HCT116 (cell line): ENCODE results near the gene ATXN1. TPM values are rescaled to one million over a fixed set of nuclear protein-coding genes. Genes with fewer than 3 reads are reported as not detected.

Experiments used
- ATAC-seq: fragments of 200-7000 bp; cut with Tn5 transposase; 2 replicates; pipeline ENCODE4 v1.9.1; 2020; ENCODE audit warnings: mild to moderate bottlenecking, moderate library complexity
- BruUV-seq: library from RNA; stranded (reverse); fragments of 400-500 nt; replicated peaks from 2 replicates; lab custom pipeline; 2021; lab: Mats Ljungman, UMichigan
- CTCF ChIA-PET: fragments of 300-600 bp; sonication (Branson Sonifier 250); formaldehyde crosslinking; loops from one replicate; lab custom pipeline; 2021; ENCODE audit warnings: antibody characterized with exemption; lab: Charles Lee
- POLR2A ChIA-PET: fragments of 300-600, 350-600 bp; sonication (Branson Sonifier 250); formaldehyde crosslinking; loops from one replicate; lab custom pipeline; 2021; ENCODE audit warnings: antibody characterized with exemption; lab: Charles Lee
- RAD21 ChIA-PET, 2 experiments: fragments of 300-600 bp; sonication (Branson Sonifier 250); formaldehyde crosslinking; loops; one replicate each; lab custom pipeline; 2023; ENCODE audit warnings: low total read pairs in 2 of 2; ENCODE audit not compliant: uncharacterized antibody in 2 of 2, unreplicated experiment in 2 of 2, low non-redundant PET in 1 of 2; lab: Charles Lee
- DNase-seq: peaks from one replicate; pipeline ENCODE4 v3.0.0-alpha.2; 2010; ENCODE audit warnings: low read depth, low spot score
- H2AFZ ChIP-seq: fragments of 200-600 bp; shearing (Covaris generic), sonication (generic); 2 replicates; pipeline ENCODE4 v1.6.1; 2017; ENCODE audit warnings: low read depth, mixed run types, mixed read lengths, antibody characterized with exemption, low read length; ENCODE audit not compliant: poor library complexity, severe bottlenecking
- H3K27ac ChIP-seq: 2 replicates; pipeline ENCODE4 v1.5.1; 2012; ENCODE audit warnings: low read depth, low read length
- H3K27me3 ChIP-seq: fragments of 200-600 bp; sonication (generic); 2 replicates; pipeline ENCODE4 v1.6.1; 2016; ENCODE audit warnings: mixed run types, low read length, mixed read lengths; ENCODE audit not compliant: insufficient read depth
- H3K36me3 ChIP-seq, 2 experiments: fragments of 200-500 bp in 1 of 2; fragments of 200-600 bp in 1 of 2; sonication (Bioruptor generic) in 1 of 2; sonication (generic) in 1 of 2; 2 replicates each; pipeline versions ENCODE4 v1.5.1 to v1.6.1; 2014 to 2016; ENCODE audit warnings: low read length in 2 of 2, inconsistent platforms in 1 of 2, mixed read lengths in 1 of 2, mixed run types in 1 of 2; ENCODE audit not compliant: insufficient read depth in 2 of 2, control insufficient read depth in 1 of 2
- H3K4me1 ChIP-seq, 2 experiments: fragments of 200-600 bp in 1 of 2; sonication (generic) in 1 of 2; 2 replicates each; pipeline versions ENCODE4 v1.5.1 to v1.6.1; 2012 to 2017; ENCODE audit warnings: low read length in 2 of 2, inconsistent platforms in 1 of 2, mild to moderate bottlenecking in 1 of 2, mixed read lengths in 1 of 2, mixed run types in 1 of 2, moderate library complexity in 1 of 2; ENCODE audit not compliant: insufficient read depth in 2 of 2, control insufficient read depth in 1 of 2
- H3K4me2 ChIP-seq: fragments of 200-600 bp; sonication (generic); 2 replicates; pipeline ENCODE4 v1.6.1; 2017; ENCODE audit warnings: mixed run types, low read length, mixed read lengths
- H3K4me3 ChIP-seq, 2 experiments: fragments of 200-600 bp in 1 of 2; sonication (generic) in 1 of 2; replicated peaks in 1 of 2; 2 replicates each; pipeline ENCODE4 v1.5.1; 2011 to 2016; ENCODE audit warnings: low read length in 2 of 2, control low read depth in 1 of 2, low read depth in 1 of 2, mild to moderate bottlenecking in 1 of 2, mixed read lengths in 1 of 2, mixed run types in 1 of 2
- H3K79me2 ChIP-seq: fragments of 200-600 bp; sonication (generic); 2 replicates; pipeline ENCODE4 v1.6.1; 2017; ENCODE audit warnings: mild to moderate bottlenecking, mixed run types, low read length, moderate library complexity, mixed read lengths; ENCODE audit not compliant: insufficient read depth
- H3K9ac ChIP-seq: fragments of 200-600 bp; sonication (generic); 2 replicates; pipeline ENCODE4 v1.6.1; 2016; ENCODE audit warnings: low read length, mixed read lengths
- H3K9me2 ChIP-seq: fragments of 200-600 bp; sonication (generic), shearing (Covaris generic); 2 replicates; pipeline ENCODE4 v1.6.1; 2017; ENCODE audit warnings: mixed run types, mild to moderate bottlenecking, moderate library complexity; ENCODE audit not compliant: insufficient read depth
- H3K9me3 ChIP-seq, 2 experiments: fragments of 200-500 bp in 1 of 2; fragments of 200-600 bp in 1 of 2; sonication (Bioruptor generic) in 1 of 2; sonication (generic) in 1 of 2; 2 replicates each; pipeline ENCODE4 v1.6.1; 2014 to 2017; ENCODE audit warnings: low read length in 2 of 2, mixed read lengths in 2 of 2, inconsistent platforms in 1 of 2, low read depth in 1 of 2, mild to moderate bottlenecking in 1 of 2, mixed run types in 1 of 2, moderate library complexity in 1 of 2; ENCODE audit not compliant: control insufficient read depth in 1 of 2, insufficient read depth in 1 of 2
- H4K20me1 ChIP-seq: fragments of 200-600 bp; sonication (generic), shearing (Covaris generic); 2 replicates; pipeline ENCODE4 v1.6.1; 2017; ENCODE audit warnings: mixed run types, mild to moderate bottlenecking, moderate library complexity; ENCODE audit not compliant: insufficient read depth
- ATF3 ChIP-seq: IDR thresholded peaks from 2 replicates; pipeline ENCODE4 v1.6.1; 2012
- CBX3 ChIP-seq: IDR thresholded peaks from 2 replicates; pipeline ENCODE4 v1.6.1; 2012; ENCODE audit warnings: low read depth
- CTCF ChIP-seq, 3 experiments: fragments of 200-600 bp in 1 of 3; sonication (generic) in 1 of 3; IDR thresholded peaks in 2 of 3; conservative IDR thresholded peaks in 1 of 3; 2 replicates each; pipeline ENCODE4 v1.5.1; 2012 to 2017; ENCODE audit warnings: low read depth in 2 of 3, low read length in 2 of 3, antibody characterized with exemption in 1 of 3, borderline replicate concordance in 1 of 3, control low read depth in 1 of 3, mild to moderate bottlenecking in 1 of 3, mixed read lengths in 1 of 3, mixed run types in 1 of 3, moderate library complexity in 1 of 3; ENCODE audit not compliant: insufficient read depth in 1 of 3
- ELF1 ChIP-seq: IDR thresholded peaks from 2 replicates; pipeline ENCODE4 v1.6.1; 2012; ENCODE audit warnings: low read depth, borderline replicate concordance
- EZH2 ChIP-seq: fragments of 200-600 bp; sonication (generic); IDR thresholded peaks from 2 replicates; pipeline ENCODE4 v1.6.1; 2017; ENCODE audit warnings: antibody characterized with exemption, mixed run types
- EZH2phosphoT487 ChIP-seq: fragments of 200-600 bp; IDR thresholded peaks from 2 replicates; pipeline ENCODE4 v1.6.1; 2018; ENCODE audit warnings: antibody characterized with exemption, borderline replicate concordance
- POLR2A ChIP-seq: IDR thresholded peaks from 2 replicates; pipeline ENCODE4 v1.7.0; 2011; ENCODE audit warnings: borderline replicate concordance; ENCODE audit not compliant: insufficient read depth, insufficient read length; ENCODE audit errors: extremely low read depth
- POLR2AphosphoS5 ChIP-seq: IDR thresholded peaks from 2 replicates; pipeline ENCODE4 v1.6.1; 2011; ENCODE audit warnings: mild to moderate bottlenecking, low read depth, low read length, moderate library complexity
- RAD21 ChIP-seq: IDR thresholded peaks from 2 replicates; pipeline ENCODE4 v1.6.1; 2012; ENCODE audit warnings: low read depth, mild to moderate bottlenecking
- REST ChIP-seq: IDR thresholded peaks from 2 replicates; pipeline ENCODE4 v1.6.1; 2012; ENCODE audit warnings: low read depth
- SP1 ChIP-seq: IDR thresholded peaks from 2 replicates; pipeline ENCODE4 v1.6.1; 2012; ENCODE audit warnings: low read depth
- SRF ChIP-seq: IDR thresholded peaks from 2 replicates; pipeline ENCODE4 v1.6.1; 2012; ENCODE audit warnings: low read depth
- ZFX ChIP-seq: fragments of 450-650 bp; IDR thresholded peaks from 2 replicates; pipeline ENCODE4 v1.6.1; 2017
- ZNF274 ChIP-seq: fragments of 200-500 bp; sonication (Bioruptor generic); IDR thresholded peaks from 2 replicates; pipeline ENCODE4 v1.6.1; 2014; ENCODE audit warnings: mild to moderate bottlenecking, low read depth, low read length, inconsistent platforms
- intact Hi-C: fragments of 100-400 bp; cut with micrococcal nuclease; formaldehyde crosslinking; loops from 2 replicates; pipeline ENCODE4 v1.10.0; 2022
- total RNA-seq: library from RNA; stranded (reverse); gene quantifications from one replicate; pipeline ENCODE4 v1.2.1, GENCODE V29; 2021; ENCODE audit not compliant: unreplicated experiment

ATXN1 gene
- total RNA-seq, 1 experiment from 2014 or later = 21.0 TPM

GRCh38 chr6:16654701-16655100 is 106.6 kb downstream of the ATXN1 start:
- no peak overlapping the region for H3K9ac ChIP-seq
- RAD21 ChIA-PET = no interaction called here
- H3K4me3 ChIP-seq = no peak overlapping the region
- POLR2A ChIA-PET = no interaction called here
- DNase-seq (no peak), ATAC-seq (no peak)
- intact Hi-C loops = no loop called here
- H2AFZ ChIP-seq = no peak overlapping the region
- H3K79me2 ChIP-seq = no peaks in the 10 kb centered on the region
- H3K9me3 ChIP-seq = no peaks in the 10 kb centered on the region
- no peak overlapping the region for H3K4me2 ChIP-seq
- H3K4me1 ChIP-seq = no peaks in the 10 kb centered on the region; a peak in 1 of 4 replicates
- H4K20me1 ChIP-seq = no peaks in the 10 kb centered on the region
- no TSS peak for BruUV-seq
- H3K27ac ChIP-seq = no peak overlapping the region
- no peaks in the 10 kb centered on the region for H3K36me3 ChIP-seq
- no peaks in the 10 kb centered on the region for H3K9me2 ChIP-seq
- CTCF ChIA-PET = no interaction called here
- H3K27me3 ChIP-seq = no peaks in the 10 kb centered on the region
- TF ChIP-seq RAD21 (no peak), SRF (no peak), EZH2phosphoT487 (no peak)

- Histone ChIP-seq H3K9me3 (no peaks in the 10 kb centered on the region), H3K4me3 (no peak overlapping the region), H3K27me3 (no peaks in the 10 kb centered on the region), H3K4me2 (no peak overlapping the region), H3K79me2 (no peaks in the 10 kb centered on the region), H3K27ac (no peak overlapping the region), H3K4me1 (no peaks in the 10 kb centered on the region; a peak in 1 of 4 replicates), H2AFZ (no peak overlapping the region), H4K20me1 (no peaks in the 10 kb centered on the region), H3K9ac (no peak overlapping the region), H3K36me3 (no peaks in the 10 kb centered on the region), H3K9me2 (no peaks in the 10 kb centered on the region)
- POLR2A ChIA-PET = no interaction called here
- BruUV-seq = no TSS peak
- intact Hi-C loops = no loop called here
- CTCF ChIA-PET = no interaction called here
- no peak for DNase-seq
- RAD21 ChIA-PET = no interaction called here
- no peak for ATAC-seq
- no peak for TF ChIP-seq ELF1
- TF ChIP-seq POLR2A = no peak
- TF ChIP-seq EZH2phosphoT487 = no peak
- TF ChIP-seq EZH2 = no peak
- TF ChIP-seq REST = no peak
- no peak for TF ChIP-seq SP1
- TF ChIP-seq ATF3 = no peak
- TF ChIP-seq ZNF274 = no peak
- no peak for TF ChIP-seq CBX3
- no peak for TF ChIP-seq SRF
- TF ChIP-seq CTCF (IDR thresholded peaks at IDR 0.05 in 2 of 3, conservative IDR thresholded peaks at IDR 0.05 in 1 of 3; ENCODE audit: borderline replicate concordance in 1 of 3, insufficient read depth in 1 of 3, low read depth in 2 of 3, low read length in 2 of 3) = no peak
- TF ChIP-seq POLR2AphosphoS5 = no peak
- no peak for TF ChIP-seq ZFX
Observed at GRCh38 chr6:16653226-16653625, 108.0 kb downstream of the ATXN1 start.
